Measurements from ENCODE around the gene GTF2H2C. TPM values are rescaled to one million over a fixed set of nuclear protein-coding genes. Genes with fewer than 3 reads are reported as not detected.

Gene GTF2H2C
- total RNA-seq = 27.9 and 33.1 TPM in 2 replicates

GRCh38 chr5:69559908-69560330 is at the start of gene GTF2H2C:
TSS of gene GTF2H2C (plus strand) at chr5:69560191. CDS start at chr5:69565133, 4,942 bp downstream.

Other genes starting within 250 kb of the GTF2H2C start
- gene CCDC125, start 227.4 kb upstream of the GTF2H2C start, total RNA-seq = 1.7 and 3.2 TPM in 2 replicates
- gene AK6, start 190.7 kb upstream of the GTF2H2C start, total RNA-seq = 32.0 and 41.4 TPM in 2 replicates
- 78.8 and 97.0 TPM in 2 replicates for gene TAF9, start 190.7 kb upstream of the GTF2H2C start, total RNA-seq
- gene RAD17, start 190.4 kb upstream of the GTF2H2C start, total RNA-seq = 14.9 and 17.0 TPM in 2 replicates
- gene MARVELD2, start 145.1 kb upstream of the GTF2H2C start, total RNA-seq = 0.09 and 0.14 TPM in 2 replicates
- gene OCLN, start 67.4 kb upstream of the GTF2H2C start, total RNA-seq = 0.37 and 0.43 TPM in 2 replicates